H1 (cell line): ENCODE results near the gene NELFE. TPM values are rescaled to one million over a fixed set of nuclear protein-coding genes. Genes with fewer than 3 reads are reported as not detected.

Experiments
- CTCF ChIA-PET: fragments of 300-600 bp; sonication (Branson Sonifier 250); formaldehyde crosslinking; loops from one replicate; lab custom pipeline; 2021; ENCODE audit not compliant: partially characterized antibody; lab: Charles Lee
- POLR2A ChIA-PET: fragments of 300-600 bp; sonication (Branson Sonifier 250); formaldehyde crosslinking; loops from one replicate; lab custom pipeline; 2021; ENCODE audit warnings: inconsistent platforms; ENCODE audit not compliant: partially characterized antibody; lab: Charles Lee
- DNase-seq, 2 experiments: peaks; one replicate each; pipeline versions ENCODE4 v3.0.0 to v3.0.0-alpha.2; 2010 to 2022; ENCODE audit warnings: low spot score in 2 of 2, low read depth in 1 of 2, mixed read lengths in 1 of 2
- FAIRE-seq: peaks from 2 replicates; lab custom pipeline; 2011; peaks lifted over from hg19 to GRCh38; lab: Jason Lieb, UNC
- H2AFZ ChIP-seq: 2 replicates; pipeline ENCODE4 v1.8.1; 2012; ENCODE audit warnings: low read length, inconsistent platforms
- H2AK5ac ChIP-seq: 2 replicates; pipeline ENCODE4 v1.6.1; 2013; ENCODE audit warnings: low read depth, low read length
- H2BK120ac ChIP-seq: replicated peaks from 2 replicates; pipeline ENCODE3; 2013; ENCODE audit warnings: low read depth, low read length, inconsistent platforms
- H2BK12ac ChIP-seq: 2 replicates; pipeline ENCODE4 v1.6.1; 2013; ENCODE audit warnings: low read depth, low read length
- H2BK15ac ChIP-seq: 2 replicates; pipeline ENCODE4 v1.6.1; 2013; ENCODE audit warnings: low read length
- H2BK20ac ChIP-seq: 2 replicates; pipeline ENCODE4 v1.6.1; 2013; ENCODE audit warnings: low read length
- H2BK5ac ChIP-seq: 2 replicates; pipeline ENCODE4 v1.6.1; 2013; ENCODE audit warnings: low read depth, low read length
- H3K14ac ChIP-seq: 2 replicates; pipeline ENCODE4 v1.6.1; 2013; ENCODE audit warnings: inconsistent platforms; ENCODE audit not compliant: insufficient read length
- H3K18ac ChIP-seq: 2 replicates; pipeline ENCODE4 v1.6.1; 2013; ENCODE audit warnings: low read length; ENCODE audit errors: extremely low read depth
- H3K23ac ChIP-seq: 2 replicates; pipeline ENCODE4 v1.6.1; 2013; ENCODE audit warnings: inconsistent platforms; ENCODE audit not compliant: insufficient read length
- H3K23me2 ChIP-seq: 2 replicates; pipeline ENCODE4 v1.6.1; 2013; ENCODE audit warnings: low read depth, low read length
- H3K27ac ChIP-seq: 2 replicates; pipeline ENCODE4 v1.6.1; 2011; ENCODE audit warnings: low read depth, low read length, inconsistent platforms
- H3K27me3 ChIP-seq, 4 experiments: replicated peaks in 1 of 4; 1 replicate in 1 of 4; 2 replicates in 3 of 4; pipeline versions ENCODE4 v1.6.1 to v1.8.1; 2011 to 2013; ENCODE audit warnings: low read length in 3 of 4, mild to moderate bottlenecking in 3 of 4, inconsistent platforms in 2 of 4, mixed read lengths in 2 of 4, moderate library complexity in 1 of 4; ENCODE audit not compliant: control insufficient read depth in 3 of 4, insufficient read depth in 3 of 4; ENCODE audit errors: extremely low read depth in 1 of 4
- H3K36me3 ChIP-seq, 4 experiments: 2 replicates each; pipeline versions ENCODE4 v1.6.1 to v1.8.1; 2011 to 2013; ENCODE audit warnings: mild to moderate bottlenecking in 4 of 4, low read length in 3 of 4, moderate library complexity in 2 of 4, control low read depth in 1 of 4, inconsistent platforms in 1 of 4; ENCODE audit not compliant: insufficient read depth in 4 of 4, control insufficient read depth in 2 of 4
- H3K4ac ChIP-seq: replicated peaks from 2 replicates; pipeline ENCODE3; 2013; ENCODE audit warnings: low read length, low read depth, mixed read lengths, inconsistent platforms; ENCODE audit not compliant: insufficient read length
- H3K4me1 ChIP-seq, 4 experiments: replicated peaks in 1 of 4; 1 replicate in 1 of 4; 2 replicates in 3 of 4; pipeline versions ENCODE4 v1.6.1 to v1.8.1; 2011 to 2013; ENCODE audit warnings: low read length in 3 of 4, inconsistent platforms in 2 of 4, mixed read lengths in 1 of 4; ENCODE audit not compliant: insufficient read depth in 4 of 4, control insufficient read depth in 3 of 4
- H3K4me2 ChIP-seq, 2 experiments: 2 replicates each; pipeline versions ENCODE4 v1.6.1 to v1.8.1; 2011 to 2013; ENCODE audit warnings: low read depth in 2 of 2, low read length in 2 of 2, control low read depth in 1 of 2, inconsistent platforms in 1 of 2, mild to moderate bottlenecking in 1 of 2; ENCODE audit not compliant: insufficient read depth in 1 of 2
- H3K4me3 ChIP-seq, 4 experiments: fragments of 200-600, 300-600 bp in 1 of 4; sonication (generic), shearing (Covaris generic), sonication (Bioruptor Twin) in 1 of 4; 2 replicates each; pipeline versions ENCODE4 v1.5.1 to v1.8.1; 2011 to 2016; ENCODE audit warnings: low read length in 4 of 4, low read depth in 3 of 4, control low read depth in 2 of 4, inconsistent platforms in 2 of 4, mild to moderate bottlenecking in 2 of 4, mixed read lengths in 1 of 4, moderate library complexity in 1 of 4; ENCODE audit not compliant: insufficient read depth in 2 of 4; ENCODE audit errors: extremely low read depth in 1 of 4
- H3K56ac ChIP-seq: replicated peaks from 2 replicates; pipeline ENCODE3; 2013; ENCODE audit warnings: low read depth, mild to moderate bottlenecking, mixed read lengths, low read length, inconsistent platforms; ENCODE audit not compliant: insufficient read length
- H3K79me1 ChIP-seq: 2 replicates; pipeline ENCODE4 v1.6.1; 2013; ENCODE audit warnings: low read depth, low read length, control low read depth
- H3K79me2 ChIP-seq, 2 experiments: 2 replicates each; pipeline versions ENCODE4 v1.6.1 to v1.8.1; 2012 to 2013; ENCODE audit warnings: low read length in 2 of 2, mild to moderate bottlenecking in 2 of 2, inconsistent platforms in 1 of 2; ENCODE audit not compliant: insufficient read depth in 2 of 2, control insufficient read depth in 1 of 2
- H3K9ac ChIP-seq, 4 experiments: replicated peaks in 1 of 4; 1 replicate in 1 of 4; 2 replicates in 3 of 4; pipeline versions ENCODE4 v1.6.1 to v1.8.1; 2011 to 2013; ENCODE audit warnings: low read depth in 3 of 4, low read length in 3 of 4, control low read depth in 2 of 4, mild to moderate bottlenecking in 2 of 4, moderate library complexity in 2 of 4, inconsistent platforms in 1 of 4; ENCODE audit errors: extremely low read depth in 1 of 4
- H3K9me3 ChIP-seq, 2 experiments: 2 replicates each; pipeline versions ENCODE4 v1.6.1 to v1.8.1; 2012 to 2013; ENCODE audit warnings: mild to moderate bottlenecking in 2 of 2, moderate library complexity in 2 of 2, control low read depth in 1 of 2, inconsistent platforms in 1 of 2, low read depth in 1 of 2, low read length in 1 of 2, mixed read lengths in 1 of 2; ENCODE audit not compliant: insufficient read depth in 2 of 2
- H4K20me1 ChIP-seq, 2 experiments: replicated peaks in 1 of 2; 2 replicates each; pipeline versions ENCODE3 to v1.8.1; 2011 to 2013; ENCODE audit warnings: inconsistent platforms in 2 of 2, low read length in 2 of 2, mild to moderate bottlenecking in 1 of 2; ENCODE audit not compliant: insufficient read depth in 2 of 2, control insufficient read depth in 1 of 2
- H4K5ac ChIP-seq: 2 replicates; pipeline ENCODE4 v1.6.1; 2013; ENCODE audit warnings: low read length, low read depth, mixed read lengths, inconsistent platforms; ENCODE audit not compliant: insufficient read length
- H4K8ac ChIP-seq: 2 replicates; pipeline ENCODE4 v1.8.0; 2013; ENCODE audit warnings: mild to moderate bottlenecking, moderate library complexity, low read length, inconsistent platforms; ENCODE audit not compliant: insufficient read depth; ENCODE audit errors: extremely low read depth
- H4K91ac ChIP-seq: replicated peaks from 2 replicates; pipeline ENCODE3; 2013; ENCODE audit warnings: low read length, mixed read lengths, inconsistent platforms; ENCODE audit not compliant: insufficient read length
- CBX5 ChIP-seq: fragments of 300-800, 300-1000 bp; sonication (generic); IDR thresholded peaks from 2 replicates; pipeline ENCODE4 v1.7.1; 2016; ENCODE audit warnings: antibody characterized with exemption, low read length, low read depth
- EP300 ChIP-seq, 2 experiments: IDR thresholded peaks; 1 replicate in 1 of 2; 2 replicates in 1 of 2; pipeline ENCODE4 v1.6.1; 2011 to 2012; ENCODE audit warnings: low read depth in 2 of 2, low read length in 2 of 2, mild to moderate bottlenecking in 2 of 2, borderline replicate concordance in 1 of 2, inconsistent platforms in 1 of 2, moderate library complexity in 1 of 2
- GTF2F1 ChIP-seq: IDR thresholded peaks from 2 replicates; pipeline ENCODE4 v1.6.1; 2012; ENCODE audit warnings: low read depth, low read length, improper control_type of control experiment, borderline replicate concordance
- NANOG ChIP-seq: IDR thresholded peaks from 2 replicates; pipeline ENCODE4 v1.6.1; 2011; ENCODE audit warnings: low read length, low read depth, mild to moderate bottlenecking, inconsistent platforms; ENCODE audit not compliant: insufficient read depth, poor library complexity, severe bottlenecking
- POLR2AphosphoS5 ChIP-seq: IDR thresholded peaks from 2 replicates; pipeline ENCODE4 v1.6.1; 2011; ENCODE audit warnings: low read depth, low read length
- SIRT6 ChIP-seq: IDR thresholded peaks from one replicate; pipeline ENCODE4 v1.7.1; 2012; ENCODE audit warnings: low read length, inconsistent platforms
- WGBS, 2 experiments: shearing (Covaris generic) in 1 of 2; methylation state at CpG; one replicate each; pipeline versions ENCODE4 v1.1.6 to v1.1.7; 2013 to 2015; ENCODE audit warnings: low lambda C conversion rate in 2 of 2, mixed read lengths in 2 of 2, inconsistent platforms in 1 of 2, low coverage in 1 of 2, missing lambda C conversion rate in 1 of 2; ENCODE audit not compliant: insufficient replicate concordance in 2 of 2, insufficient coverage in 1 of 2, insufficient read length in 1 of 2; ENCODE audit errors: extremely low coverage in 1 of 2, missing lambda C conversion rate in 1 of 2; 5-methylcytosine and 5-hydroxymethylcytosine counted together
- polyA plus RNA-seq, 7 experiments: library from polyadenylated mRNA; depleted of rRNA in 3 of 7; stranded (reverse) in 5 of 7; unstranded in 2 of 7; fragments of >200 nt in 5 of 7; fragments of 200-250 nt in 2 of 7; gene quantifications; 1 replicate in 5 of 7; 2 replicates in 1 of 7; 4 replicates in 1 of 7; pipeline versions ENCODE4 v1.2.1 to v1.2.3, GENCODE V29; 2011 to 2013; ENCODE audit warnings: missing spikeins in 2 of 7, mixed read lengths in 2 of 7
- total RNA-seq: library from RNA; stranded (reverse); fragmentation: NEBNext Ultra II Directional; extraction: Animal tissue kit (Norgen Biotek cat#: 25700); gene quantifications from 2 replicates; pipeline ENCODE4 v1.2.1, GENCODE V29; 2021
- TF ChIP-seq, protein P1 (sequence below): IDR thresholded peaks from 2 replicates; pipeline ENCODE4 v1.6.1; 2011; ENCODE audit warnings: low read depth, mild to moderate bottlenecking, low read length; ENCODE audit not compliant: insufficient read depth
- TF ChIP-seq, protein P2 (sequence below): IDR thresholded peaks from 2 replicates; pipeline ENCODE4 v1.6.1; 2012; ENCODE audit warnings: inconsistent platforms

Gene NELFE
- total and polyA plus RNA-seq, 2 of the 8 experiments (the other 6 are each of a cell fraction or from before 2014, with no cell fraction given) = 49.2 to 71.5 TPM

DNA sequence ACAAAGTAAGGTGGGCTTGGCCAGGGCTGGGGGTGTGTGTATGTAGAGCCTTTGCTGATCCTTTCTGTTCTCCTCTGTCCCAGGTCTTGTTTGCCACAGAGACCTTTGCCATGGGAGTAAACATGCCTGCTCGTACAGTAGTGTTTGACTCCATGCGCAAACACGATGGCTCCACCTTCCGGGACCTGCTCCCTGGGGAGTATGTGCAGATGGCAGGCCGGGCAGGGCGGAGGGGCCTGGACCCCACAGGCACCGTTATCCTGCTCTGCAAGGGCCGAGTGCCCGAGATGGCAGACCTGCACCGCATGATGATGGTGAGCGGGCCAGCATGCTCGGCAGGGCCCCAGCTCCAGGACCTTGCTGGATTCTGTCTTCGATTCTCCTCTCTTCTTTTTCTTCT is 6.9 kb upstream of the NELFE start:
- no peak overlapping the region for H3K27ac ChIP-seq
- H2BK5ac ChIP-seq = no peak overlapping the region
- POLR2A ChIA-PET = interaction anchor here (0.6 to 15.3 kb wide), 3 partner anchors 10 to 12 kb away, joined by 3 to 279 read pairs (median 3); partner anchors contain the start of genes NELFE and SKIC2
- no peak overlapping the region for H3K14ac ChIP-seq
- H2AFZ ChIP-seq = no peak overlapping the region
- H3K18ac ChIP-seq = no peak overlapping the region
- H3K23ac ChIP-seq = no peak overlapping the region
- peaks cover 0 to 3% of the 10 kb centered on the region in 2 experiments for H4K20me1 ChIP-seq
- H4K8ac ChIP-seq = no peak overlapping the region
- no peak overlapping the region for H2BK12ac ChIP-seq
- H3K27me3 ChIP-seq = no peaks in the 10 kb centered on the region
- H3K23me2 ChIP-seq = no peaks in the 10 kb centered on the region
- 91% methylated on average over 13 of the region's 13 CpGs; no CpG with 5 or more reads in 1 of the 2 experiments for WGBS, 2 experiments
- no peak for DNase-seq
- no peak overlapping the region for H3K4me3 ChIP-seq
- peaks cover 14 to 67% (median 57%) of the 10 kb centered on the region in 4 experiments for H3K36me3 ChIP-seq
- FAIRE-seq = no peak
- no peak overlapping the region for H2BK15ac ChIP-seq
- H2AK5ac ChIP-seq = no peak overlapping the region
- H2BK120ac ChIP-seq = no peak overlapping the region
- H3K4me2 ChIP-seq = no peak overlapping the region
- H3K9ac ChIP-seq = no peak overlapping the region
- no peaks in the 10 kb centered on the region for H3K9me3 ChIP-seq
- H2BK20ac ChIP-seq = no peak overlapping the region
- no peak for TF ChIP-seq NANOG
- TF ChIP-seq, protein P1, sequence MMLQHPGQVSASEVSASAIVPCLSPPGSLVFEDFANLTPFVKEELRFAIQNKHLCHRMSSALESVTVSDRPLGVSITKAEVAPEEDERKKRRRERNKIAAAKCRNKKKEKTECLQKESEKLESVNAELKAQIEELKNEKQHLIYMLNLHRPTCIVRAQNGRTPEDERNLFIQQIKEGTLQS = no peak
- no peak for TF ChIP-seq GTF2F1
- no peak for TF ChIP-seq CBX5
- TF ChIP-seq SIRT6 = no peak
- no peak for TF ChIP-seq POLR2AphosphoS5
- TF ChIP-seq EP300 (IDR thresholded peaks at IDR 0.05; ENCODE audit: borderline replicate concordance in 1 of 2, low read depth in 2 of 2, low read length in 2 of 2) = no peak
- TF ChIP-seq, protein P2, sequence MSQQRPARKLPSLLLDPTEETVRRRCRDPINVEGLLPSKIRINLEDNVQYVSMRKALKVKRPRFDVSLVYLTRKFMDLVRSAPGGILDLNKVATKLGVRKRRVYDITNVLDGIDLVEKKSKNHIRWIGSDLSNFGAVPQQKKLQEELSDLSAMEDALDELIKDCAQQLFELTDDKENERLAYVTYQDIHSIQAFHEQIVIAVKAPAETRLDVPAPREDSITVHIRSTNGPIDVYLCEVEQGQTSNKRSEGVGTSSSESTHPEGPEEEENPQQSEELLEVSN = no peak
- TF ChIP-seq, all 59 proteins: peak for 0
- Histone ChIP-seq H3K4ac (no peak overlapping the region), H3K79me1 (no peaks in the 10 kb centered on the region), H4K5ac (no peak overlapping the region), H3K56ac (no peak overlapping the region), H3K4me1 (no peaks in the 10 kb centered on the region), H4K91ac (no peak overlapping the region), H3K79me2 (no peaks in the 10 kb centered on the region; a peak in 1 of 4 replicates)
- CTCF ChIA-PET = interaction anchor here (1.3 to 10.2 kb wide), 3 partner anchors 14 to 81 kb away, joined by 3 to 84 read pairs (median 4); no protein-coding TSS in a partner anchor
